NCI-H2107 treated with DMSO at 0.1 percent for 48 hours (cell line): ENCODE measurements around the gene ING1.
"Not testable (repeated sequence)": the region's sequence is repeated elsewhere in the genome, so short reads cannot be mapped to it uniquely, and the experiment has no call there.

Experiments used
- DNase-seq: peaks from one replicate; lab custom pipeline; 2025; ENCODE audit not compliant: unreplicated experiment; lab: John Stamatoyannopoulos, UW

Gene ING1

GRCh38 chr13:110714797-110715394 is 1.4 kb downstream of the ING1 start:
- peak; percentile 66 for DNase-seq

GRCh38 chr13:110715395-110716246 is 2.1 kb downstream of the ING1 start:
- peak; percentile 98 for DNase-seq

GRCh38 chr13:110716247-110716515 is 2.7 kb downstream of the ING1 start:
- DNase-seq, result no peak

GRCh38 chr13:110719036-110719710 is 5.7 kb downstream of the ING1 start:
- DNase-seq, result no peak

- no peak for DNase-seq
Measured at GRCh38 chr13:110722971-110723370, 9.5 kb downstream of the ING1 start.

- no peak for DNase-seq
Measured at GRCh38 chr13:110723598-110723997, 10.1 kb downstream of the ING1 start.

GRCh38 chr13:110726153-110726552 is 12.7 kb downstream of the ING1 start:
- DNase-seq, result not testable (repeated sequence)

- peak; percentile 71 for DNase-seq
Measured at GRCh38 chr13:110726726-110727125, 13.2 kb downstream of the ING1 start.

- DNase-seq, result no peak
Measured at GRCh38 chr13:110731072-110731471, 17.6 kb downstream of the ING1 start.

- no peak for DNase-seq
Measured at GRCh38 chr13:110734561-110734960, 21.1 kb downstream of the ING1 start.

GRCh38 chr13:110737555-110737954 is 24.1 kb downstream of the ING1 start:
- DNase-seq, result no peak

GRCh38 chr13:110743687-110744086 is 30.2 kb downstream of the ING1 start:
- DNase-seq, result no peak

GRCh38 chr13:110746438-110746837 is 32.9 kb downstream of the ING1 start:
- no peak for DNase-seq

GRCh38 chr13:110748271-110748670 is 34.8 kb downstream of the ING1 start:
- DNase-seq, result no peak

GRCh38 chr13:110756219-110756631 is 42.7 kb downstream of the ING1 start:
- no peak for DNase-seq

GRCh38 chr13:110757296-110757695 is 43.8 kb downstream of the ING1 start:
- no peak for DNase-seq

- DNase-seq, result no peak
Measured at GRCh38 chr13:110758195-110758805, 44.8 kb downstream of the ING1 start.

GRCh38 chr13:110759710-110760109 is 46.2 kb downstream of the ING1 start:
- DNase-seq, result no peak

- no peak for DNase-seq
Measured at GRCh38 chr13:110760611-110761010, 47.1 kb downstream of the ING1 start.

GRCh38 chr13:110766671-110767430 is 53.4 kb downstream of the ING1 start:
- no peak for DNase-seq

- DNase-seq, result no peak
Measured at GRCh38 chr13:110767476-110767875, 54.0 kb downstream of the ING1 start.
